Naive thymus-derived CD4-positive, alpha-beta T cell (primary cell): ENCODE results near the gene HBB. TPM values are rescaled to one million over a fixed set of nuclear protein-coding genes. Genes with fewer than 3 reads are reported as not detected.

ENCODE experiments used
- ATAC-seq: fragments of 150-1000 bp; cut with Tn5 transposase; 2 replicates; pipeline ENCODE4 v1.10.0; 2021; ENCODE audit warnings: mild to moderate bottlenecking, moderate library complexity
- CTCF ChIA-PET: fragments of 350-600 bp; sonication (Branson Sonifier 250); formaldehyde crosslinking; loops from one replicate; lab custom pipeline; 2021; ENCODE audit warnings: antibody characterized with exemption; lab: Charles Lee
- POLR2A ChIA-PET: fragments of 350-600 bp; sonication (Branson Sonifier 250); formaldehyde crosslinking; loops from one replicate; lab custom pipeline; 2021; ENCODE audit warnings: antibody characterized with exemption, inconsistent platforms; lab: Charles Lee
- DNase-seq, 9 donors: peaks; one replicate each; pipeline versions ENCODE4 v3.0.0 to v3.0.0-alpha.2; 2020 to 2022; ENCODE audit warnings: mixed read lengths in 1 of 9
- H3K27ac ChIP-seq: one replicate; pipeline ENCODE4 v1.7.0; 2013; ENCODE audit warnings: mild to moderate bottlenecking, low read depth, low read length, moderate library complexity
- H3K27me3 ChIP-seq, 2 donors: one replicate each; pipeline ENCODE4 v1.7.0; 2013; ENCODE audit warnings: low read length in 2 of 2, mild to moderate bottlenecking in 2 of 2, moderate library complexity in 2 of 2; ENCODE audit not compliant: control insufficient read depth in 2 of 2, insufficient read depth in 2 of 2
- H3K36me3 ChIP-seq, 3 experiments: 1 replicate in 2 of 3; 2 replicates in 1 of 3; pipeline ENCODE4 v1.7.0; 2013; ENCODE audit warnings: low read length in 3 of 3, mild to moderate bottlenecking in 3 of 3, moderate library complexity in 1 of 3; ENCODE audit not compliant: insufficient read depth in 3 of 3, control insufficient read depth in 2 of 3
- H3K4me1 ChIP-seq, 2 donors: one replicate each; pipeline ENCODE4 v1.7.0; 2013; ENCODE audit warnings: low read length in 2 of 2, mild to moderate bottlenecking in 2 of 2, moderate library complexity in 1 of 2; ENCODE audit not compliant: control insufficient read depth in 2 of 2, insufficient read depth in 2 of 2
- H3K4me3 ChIP-seq: 2 replicates; pipeline ENCODE4 v1.7.0; 2013; ENCODE audit warnings: mild to moderate bottlenecking, low read length
- H3K9me3 ChIP-seq, 3 experiments: 1 replicate in 2 of 3; 2 replicates in 1 of 3; pipeline ENCODE4 v1.7.0; 2013; ENCODE audit warnings: low read length in 3 of 3; ENCODE audit not compliant: control insufficient read depth in 2 of 3
- H3K27ac Mint-ChIP-seq, 9 donors: one replicate each; pipeline ENCODE4 v1.8.0; 2020 to 2022; ENCODE audit warnings: mixed read lengths in 9 of 9, mild to moderate bottlenecking in 8 of 9, moderate library complexity in 5 of 9, inconsistent platforms in 2 of 9
- H3K27me3 Mint-ChIP-seq, 5 donors: one replicate each; pipeline ENCODE4 v1.8.0; 2021 to 2022; ENCODE audit warnings: mixed read lengths in 5 of 5, mild to moderate bottlenecking in 1 of 5
- H3K36me3 Mint-ChIP-seq, 5 donors: one replicate each; pipeline ENCODE4 v1.8.0; 2020 to 2022; ENCODE audit warnings: mixed read lengths in 5 of 5, mild to moderate bottlenecking in 3 of 5, inconsistent platforms in 1 of 5
- H3K4me1 Mint-ChIP-seq, 7 donors: one replicate each; pipeline ENCODE4 v1.8.0; 2020 to 2022; ENCODE audit warnings: mixed read lengths in 7 of 7, mild to moderate bottlenecking in 3 of 7, inconsistent platforms in 1 of 7
- H3K4me3 Mint-ChIP-seq, 10 donors: one replicate each; pipeline ENCODE4 v1.8.0; 2020 to 2022; ENCODE audit warnings: mild to moderate bottlenecking in 10 of 10, mixed read lengths in 10 of 10, moderate library complexity in 6 of 10, inconsistent platforms in 2 of 10
- H3K9me3 Mint-ChIP-seq, 11 donors: one replicate each; pipeline ENCODE4 v1.8.0; 2020 to 2022; ENCODE audit warnings: mixed read lengths in 11 of 11, mild to moderate bottlenecking in 4 of 11, inconsistent platforms in 1 of 11, moderate library complexity in 1 of 11
- intact Hi-C, 2 donors: fragments of 100-400 bp; cut with micrococcal nuclease; formaldehyde crosslinking; loops; one replicate each; pipeline ENCODE4 v1.15.1; 2023
- polyA plus RNA-seq, 2 donors: library from polyadenylated mRNA; unstranded; fragments of 300-500 nt; fragmentation: Illumina TruSeq; gene quantifications; one replicate each; pipeline ENCODE4 v1.2.3, GENCODE V29; 2021
- total RNA-seq, 6 experiments: library from RNA in 5 of 6; stranded (reverse) in 5 of 6; gene quantifications; 1 replicate in 5 of 6; 2 replicates in 1 of 6; pipeline ENCODE4 v1.2.3 and lab custom pipeline; 2021 to 2026

HBB gene
- total and polyA plus RNA-seq, 7 experiments from 2014 or later: 0.67 to 56.2 (median 0.95) TPM; not detected in 3

GRCh38 chr11:5242208-5242607 lies 15.3 kb upstream of the HBB start:
- Histone ChIP-seq H3K27me3 (peaks cover 0 to 3% of the 10 kb centered on the region in 2 donors), H3K36me3 (no peaks in the 10 kb centered on the region), H3K9me3 (no peaks in the 10 kb centered on the region), H3K4me1 (no peaks in the 10 kb centered on the region), H3K27ac (no peak overlapping the region), H3K4me3 (no peak overlapping the region)
- Mint-ChIP-seq H3K9me3 (peaks cover 0 to 1% (median 0%) of the 10 kb centered on the region in 11 donors), H3K27ac (no peak overlapping the region), H3K36me3 (no peaks in the 10 kb centered on the region), H3K27me3 (peaks cover 5 to 35% (median 24%) of the 10 kb centered on the region in 5 donors), H3K4me1 (no peaks in the 10 kb centered on the region), H3K4me3 (no peak overlapping the region)
- ChIA-PET POLR2A (no interaction called here), CTCF (no interaction called here)
- DNase-seq (no peak), ATAC-seq (no peak)
- intact Hi-C loops: no loop called here

- ATAC-seq: no peak
- ChIA-PET POLR2A (no interaction called here), CTCF (no interaction called here)
- no peak overlapping the region for H3K27ac ChIP-seq
- DNase-seq: no peak
- Mint-ChIP-seq H3K4me1 (no peaks in the 10 kb centered on the region), H3K9me3 (peaks cover 0 to 1% (median 0%) of the 10 kb centered on the region in 11 donors), H3K4me3 (no peak overlapping the region), H3K27ac (no peak overlapping the region), H3K36me3 (no peaks in the 10 kb centered on the region), H3K27me3 (peaks cover 3 to 34% (median 22%) of the 10 kb centered on the region in 5 donors)
- no peaks in the 10 kb centered on the region for H3K36me3 ChIP-seq
- no peaks in the 10 kb centered on the region for H3K4me1 ChIP-seq
- H3K4me3 ChIP-seq: no peak overlapping the region
- H3K9me3 ChIP-seq: no peaks in the 10 kb centered on the region
- intact Hi-C loops: no loop called here
- H3K27me3 ChIP-seq: peaks cover 0 to 3% of the 10 kb centered on the region in 2 donors
These were observed 14.6 kb upstream of the HBB start for GRCh38 chr11:5241458-5241857.

- DNase-seq (no peak), ATAC-seq (no peak)
- intact Hi-C loops: no loop called here
- CTCF ChIA-PET: no interaction called here
- Mint-ChIP-seq H3K4me3 (no peak overlapping the region), H3K27me3 (peaks cover 6 to 35% (median 23%) of the 10 kb centered on the region in 5 donors), H3K36me3 (no peaks in the 10 kb centered on the region), H3K4me1 (no peaks in the 10 kb centered on the region), H3K9me3 (peaks cover 0 to 1% (median 0%) of the 10 kb centered on the region in 11 donors), H3K27ac (no peak overlapping the region)
- H3K36me3 ChIP-seq: no peaks in the 10 kb centered on the region
- POLR2A ChIA-PET: no interaction called here
- peaks cover 0 to 3% of the 10 kb centered on the region in 2 donors for H3K27me3 ChIP-seq
- H3K4me3 ChIP-seq: no peak overlapping the region
- no peak overlapping the region for H3K27ac ChIP-seq
- H3K4me1 ChIP-seq: no peaks in the 10 kb centered on the region
- H3K9me3 ChIP-seq: no peaks in the 10 kb centered on the region
These were observed 13.6 kb upstream of the HBB start for GRCh38 chr11:5240458-5240857.

GRCh38 chr11:5240056-5240455 lies 13.2 kb upstream of the HBB start:
- no peak overlapping the region for H3K4me3 Mint-ChIP-seq
- no peak overlapping the region for H3K27ac Mint-ChIP-seq
- Histone ChIP-seq H3K4me1 (no peaks in the 10 kb centered on the region), H3K27me3 (peaks cover 0 to 3% of the 10 kb centered on the region in 2 donors), H3K9me3 (no peaks in the 10 kb centered on the region), H3K36me3 (no peaks in the 10 kb centered on the region), H3K27ac (no peak overlapping the region), H3K4me3 (no peak overlapping the region)
- ATAC-seq (no peak), DNase-seq (no peak)
- peaks cover 6 to 35% (median 20%) of the 10 kb centered on the region in 5 donors for H3K27me3 Mint-ChIP-seq
- H3K9me3 Mint-ChIP-seq: peaks cover 0 to 1% (median 0%) of the 10 kb centered on the region in 11 donors
- H3K36me3 Mint-ChIP-seq: no peaks in the 10 kb centered on the region
- intact Hi-C loops: no loop called here
- ChIA-PET POLR2A (no interaction called here), CTCF (no interaction called here)
- no peaks in the 10 kb centered on the region for H3K4me1 Mint-ChIP-seq

GRCh38 chr11:5239046-5239445 lies 12.2 kb upstream of the HBB start:
- no peak overlapping the region for H3K27ac ChIP-seq
- intact Hi-C loops: no loop called here
- ChIA-PET CTCF (no interaction called here), POLR2A (no interaction called here)
- DNase-seq (no peak), ATAC-seq (no peak)
- peaks cover 0 to 1% (median 0%) of the 10 kb centered on the region in 11 donors for H3K9me3 Mint-ChIP-seq
- H3K4me3 Mint-ChIP-seq: no peak overlapping the region
- no peaks in the 10 kb centered on the region for H3K36me3 Mint-ChIP-seq
- no peaks in the 10 kb centered on the region for H3K4me1 ChIP-seq
- peaks cover 0 to 6% (median 0%) of the 10 kb centered on the region in 7 donors for H3K4me1 Mint-ChIP-seq
- H3K36me3 ChIP-seq: no peaks in the 10 kb centered on the region
- H3K4me3 ChIP-seq: no peak overlapping the region
- peaks cover 0 to 3% of the 10 kb centered on the region in 2 donors for H3K27me3 ChIP-seq
- H3K9me3 ChIP-seq: no peaks in the 10 kb centered on the region
- no peak overlapping the region for H3K27ac Mint-ChIP-seq
- H3K27me3 Mint-ChIP-seq: peaks cover 6 to 31% (median 15%) of the 10 kb centered on the region in 5 donors

- no peaks in the 10 kb centered on the region for H3K9me3 ChIP-seq
- intact Hi-C loops: no loop called here
- ATAC-seq (no peak), DNase-seq (no peak)
- Mint-ChIP-seq H3K27me3 (peaks cover 6 to 31% (median 15%) of the 10 kb centered on the region in 5 donors), H3K9me3 (peaks cover 0 to 1% (median 0%) of the 10 kb centered on the region in 11 donors), H3K27ac (no peak overlapping the region), H3K4me1 (peaks cover 0 to 6% (median 0%) of the 10 kb centered on the region in 7 donors), H3K36me3 (no peaks in the 10 kb centered on the region), H3K4me3 (no peak overlapping the region)
- H3K36me3 ChIP-seq: no peaks in the 10 kb centered on the region
- peaks cover 0 to 3% of the 10 kb centered on the region in 2 donors for H3K27me3 ChIP-seq
- no peak overlapping the region for H3K27ac ChIP-seq
- no peak overlapping the region for H3K4me3 ChIP-seq
- ChIA-PET CTCF (no interaction called here), POLR2A (no interaction called here)
- H3K4me1 ChIP-seq: no peaks in the 10 kb centered on the region
These were observed 11.6 kb upstream of the HBB start for GRCh38 chr11:5238486-5238885.

GRCh38 chr11:5237420-5237819 lies 10.5 kb upstream of the HBB start:
- H3K4me1 Mint-ChIP-seq: peaks cover 0 to 6% (median 0%) of the 10 kb centered on the region in 7 donors
- DNase-seq (no peak), ATAC-seq (no peak)
- ChIA-PET CTCF (no interaction called here), POLR2A (no interaction called here)
- Histone ChIP-seq H3K36me3 (no peaks in the 10 kb centered on the region), H3K27me3 (peaks cover 0 to 3% of the 10 kb centered on the region in 2 donors), H3K9me3 (no peaks in the 10 kb centered on the region), H3K27ac (no peak overlapping the region), H3K4me3 (no peak overlapping the region), H3K4me1 (no peaks in the 10 kb centered on the region)
- no peaks in the 10 kb centered on the region for H3K36me3 Mint-ChIP-seq
- H3K4me3 Mint-ChIP-seq: no peak overlapping the region
- peaks cover 6 to 31% (median 15%) of the 10 kb centered on the region in 5 donors for H3K27me3 Mint-ChIP-seq
- H3K27ac Mint-ChIP-seq: no peak overlapping the region
- peaks cover 0 to 1% (median 0%) of the 10 kb centered on the region in 11 donors for H3K9me3 Mint-ChIP-seq
- intact Hi-C loops: no loop called here
